GM08714 (cell line): ENCODE data around the gene C21orf91.

ENCODE experiments used
- H3K4me3 ChIP-seq: fragments of 200-500 bp; sonication (Bioruptor generic); 2 replicates; pipeline ENCODE4 v1.5.1; 2014; ENCODE audit warnings: mild to moderate bottlenecking, low read length, inconsistent platforms
- ZNF274 ChIP-seq: IDR thresholded peaks from 2 replicates; pipeline ENCODE4 v1.6.1; 2012; ENCODE audit warnings: mild to moderate bottlenecking, low read depth, low read length

The C21orf91 gene

DNA sequence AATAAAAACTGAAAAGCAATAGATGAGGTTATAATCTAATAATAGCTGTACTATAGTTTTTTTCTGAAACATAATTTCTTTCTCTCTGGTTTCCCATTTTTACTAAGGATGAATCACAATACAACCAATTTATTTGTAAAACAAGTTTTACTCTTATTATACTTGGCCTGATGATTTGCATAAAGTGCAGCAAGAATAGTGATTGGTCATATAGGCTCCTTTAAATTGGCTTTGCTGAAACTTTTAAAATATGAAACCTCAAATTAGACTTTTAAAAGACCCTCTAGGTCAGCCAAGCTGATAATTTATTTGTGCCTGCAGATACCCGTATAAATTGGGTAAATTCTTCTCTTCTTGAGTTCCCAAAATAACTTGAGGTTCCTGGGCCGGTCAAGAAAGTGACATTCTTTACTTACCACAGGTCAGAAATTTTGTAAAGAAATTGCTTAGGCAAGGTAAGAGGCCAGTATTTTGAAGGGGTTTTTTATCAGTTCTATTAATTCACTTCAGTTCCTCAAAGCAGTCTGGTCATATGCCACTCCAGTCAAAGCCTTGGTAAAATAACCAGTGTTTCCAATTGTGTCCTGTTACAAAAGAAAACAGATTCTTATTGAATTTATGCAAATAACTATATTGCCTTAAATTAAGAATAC, 76.1 kb downstream of the C21orf91 start:
- H3K4me3 ChIP-seq: no peak overlapping the region
- no peak for TF ChIP-seq ZNF274

DNA sequence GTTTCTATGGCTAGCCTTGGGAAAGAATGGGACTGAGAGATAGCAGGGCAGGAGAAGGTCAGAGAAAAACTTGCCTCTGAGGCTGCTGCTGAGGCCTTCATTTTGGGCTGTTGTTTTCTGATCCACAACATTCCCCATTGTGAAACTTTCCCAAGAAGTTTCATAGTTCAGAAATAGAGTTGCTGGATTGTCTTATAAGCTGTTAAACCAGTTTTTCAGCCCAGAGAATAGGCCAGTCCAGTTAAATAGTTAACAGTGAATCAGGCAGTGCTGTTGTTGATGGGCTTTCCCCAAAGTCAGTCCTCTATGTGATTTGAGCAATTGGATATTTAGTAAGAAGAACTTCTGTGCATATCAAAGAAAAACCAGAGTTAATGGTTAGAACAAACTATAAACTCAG, 77.0 kb downstream of the C21orf91 start:
- no peak overlapping the region for H3K4me3 ChIP-seq
- no peak for TF ChIP-seq ZNF274
